SU-DHL-6 (cell line): Measurements from ENCODE around the gene ADK.
"Not testable (repeated sequence)": the region's sequence is repeated elsewhere in the genome, so short reads cannot be mapped to it uniquely, and the experiment has no call there.

Experiments used
- H2AFZ ChIP-seq: fragments of 200-600 bp; sonication (generic); 2 replicates; pipeline ENCODE4 v1.6.1; 2014; ENCODE audit warnings: low read depth, mild to moderate bottlenecking, moderate library complexity, mixed read lengths, antibody characterized with exemption, low read length; ENCODE audit not compliant: severe bottlenecking
- H3F3A ChIP-seq: fragments of 200-600 bp; shearing (Covaris generic); 2 replicates; pipeline ENCODE4 v1.6.0; 2016; ENCODE audit warnings: antibody characterized with exemption, mild to moderate bottlenecking; ENCODE audit not compliant: insufficient read depth
- H3K27ac ChIP-seq: fragments of 200-600 bp; sonication (generic); 2 replicates; pipeline ENCODE4 v1.5.1; 2016; ENCODE audit warnings: low read depth, mild to moderate bottlenecking, low read length, moderate library complexity, mixed read lengths
- H3K27me3 ChIP-seq: fragments of 200-600 bp; sonication (generic), shearing (Covaris generic); 2 replicates; pipeline ENCODE4 v1.6.0; 2014; ENCODE audit warnings: mild to moderate bottlenecking, low read length
- H3K36me3 ChIP-seq: fragments of 200-600 bp; sonication (generic); 2 replicates; pipeline ENCODE4 v1.6.1; 2014; ENCODE audit warnings: mild to moderate bottlenecking, low read length, mixed read lengths
- H3K4me2 ChIP-seq: fragments of 300-600, 200-600 bp; shearing (Covaris generic), sonication (generic); 2 replicates; pipeline ENCODE4 v1.6.0; 2014; ENCODE audit warnings: low read length, low read depth, mild to moderate bottlenecking; ENCODE audit not compliant: poor library complexity, severe bottlenecking
- H3K4me3 ChIP-seq: fragments of 200-600 bp; sonication (generic); 2 replicates; pipeline ENCODE4 v1.5.1; 2014; ENCODE audit warnings: antibody characterized with exemption, low read length, mild to moderate bottlenecking, mixed read lengths; ENCODE audit not compliant: insufficient read depth, poor library complexity, severe bottlenecking
- H3K79me2 ChIP-seq: fragments of 200-600 bp; sonication (generic); 2 replicates; pipeline ENCODE4 v1.6.1; 2014; ENCODE audit warnings: mild to moderate bottlenecking, low read length, moderate library complexity; ENCODE audit not compliant: insufficient read depth
- H3K9ac ChIP-seq: fragments of 200-600 bp; sonication (generic); 2 replicates; pipeline ENCODE4 v1.7.0; 2014; ENCODE audit warnings: mild to moderate bottlenecking, low read length
- H3K9me2 ChIP-seq: fragments of 200-600 bp; sonication (generic); replicated peaks from 2 replicates; pipeline ENCODE4 v1.6.1; 2014; ENCODE audit warnings: low read length; ENCODE audit not compliant: insufficient read depth
- H3K9me3 ChIP-seq: fragments of 200-600 bp; sonication (generic); 2 replicates; pipeline ENCODE4 v1.6.1; 2014; ENCODE audit warnings: low read length, mixed read lengths; ENCODE audit not compliant: insufficient read depth
- H4K20me1 ChIP-seq: fragments of 200-600 bp; sonication (generic); 2 replicates; pipeline ENCODE4 v1.6.1; 2014; ENCODE audit warnings: low read depth, mild to moderate bottlenecking, antibody characterized with exemption, low read length, moderate library complexity, mixed read lengths
- CTCF ChIP-seq: fragments of 200-600 bp; sonication (generic); IDR thresholded peaks from one replicate; pipeline ENCODE4 v1.5.1; 2017; ENCODE audit warnings: antibody characterized with exemption, mild to moderate bottlenecking, low read length, moderate library complexity; ENCODE audit not compliant: insufficient read depth, poor library complexity, severe bottlenecking
- EZH2phosphoT487 ChIP-seq: fragments of 200-600 bp; sonication (generic), shearing (Covaris generic); conservative IDR thresholded peaks from 2 replicates; pipeline ENCODE4 v1.6.1; 2018; ENCODE audit warnings: mild to moderate bottlenecking, antibody characterized with exemption, low read length, moderate library complexity, mixed read lengths

The ADK gene

DNA sequence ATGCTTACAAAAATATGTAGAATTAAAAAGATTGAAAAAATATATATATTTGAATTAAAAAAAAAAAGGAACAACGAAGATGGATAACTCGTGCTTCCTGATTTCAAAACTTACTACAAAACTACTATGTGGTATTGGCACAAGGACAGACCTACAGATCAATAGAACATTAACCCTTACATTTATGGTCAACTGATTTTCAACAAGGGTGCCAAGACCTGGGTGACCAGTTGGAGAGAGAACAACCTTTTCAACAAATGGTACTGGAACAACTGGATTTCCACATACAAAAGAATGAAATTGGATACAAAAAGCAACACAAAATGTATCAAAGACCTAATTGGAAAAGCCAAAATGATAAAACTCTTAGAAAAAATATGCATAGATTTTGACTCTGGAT is 10.5 kb upstream of the ADK start:
- no peak overlapping the region for H3K9ac ChIP-seq
- H2AFZ ChIP-seq = no peak overlapping the region
- H3K79me2 ChIP-seq = peaks cover 41% of the 10 kb centered on the region
- H3K27me3 ChIP-seq = no peaks in the 10 kb centered on the region
- no peak overlapping the region for H3K4me3 ChIP-seq
- H3K27ac ChIP-seq = no peak overlapping the region
- no peaks in the 10 kb centered on the region for H4K20me1 ChIP-seq
- TF ChIP-seq CTCF = no peak
- TF ChIP-seq EZH2phosphoT487 = no peak
- no peaks in the 10 kb centered on the region for H3K9me2 ChIP-seq
- H3F3A ChIP-seq = no peaks in the 10 kb centered on the region
- H3K9me3 ChIP-seq = no peaks in the 10 kb centered on the region
- peaks cover 23% of the 10 kb centered on the region for H3K36me3 ChIP-seq
- no peak overlapping the region for H3K4me2 ChIP-seq

- H3K4me2 ChIP-seq = no peak overlapping the region
- no peaks in the 10 kb centered on the region for H4K20me1 ChIP-seq
- H3K27ac ChIP-seq = no peak overlapping the region
- H3K27me3 ChIP-seq = no peaks in the 10 kb centered on the region
- no peaks in the 10 kb centered on the region for H3K9me3 ChIP-seq
- peaks cover 78% of the 10 kb centered on the region for H3K79me2 ChIP-seq
- no peak overlapping the region for H3K4me3 ChIP-seq
- TF ChIP-seq EZH2phosphoT487 (no peak), CTCF (no peak)
- no peaks in the 10 kb centered on the region for H3K9me2 ChIP-seq
- H3K9ac ChIP-seq = no peak overlapping the region
- H3F3A ChIP-seq = no peaks in the 10 kb centered on the region; the same call in 1 of the 2 replicates
- H2AFZ ChIP-seq = no peak overlapping the region
- 0 out of 2 replicates have a peak, but pooled peaks cover 5% of the 10 kb centered on the region for H3K36me3 ChIP-seq
Measured at GRCh38 chr10:74145133-74145532, 5.9 kb upstream of the ADK start.

DNA sequence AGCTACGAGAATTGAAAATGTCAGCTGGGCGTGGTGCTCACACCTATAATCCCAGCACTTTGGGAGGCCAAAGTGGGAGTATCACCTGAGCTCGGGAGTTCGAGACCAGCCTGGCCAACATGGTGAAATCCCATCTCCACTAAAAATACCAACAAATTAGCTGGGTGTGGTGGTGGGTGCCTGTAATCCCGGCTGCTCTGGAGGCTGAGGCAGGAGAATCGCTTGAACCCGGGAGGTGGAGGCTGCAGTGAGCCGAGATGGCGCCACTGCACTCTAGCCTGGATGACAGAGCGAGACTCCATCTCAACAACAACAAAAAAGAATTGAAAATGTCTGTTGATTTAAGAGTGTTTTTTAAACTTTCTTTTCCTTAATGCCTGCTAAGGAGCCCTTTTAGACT is 4.0 kb upstream of the ADK start:
- H3K36me3 ChIP-seq, H3K9me2 ChIP-seq, H4K20me1 ChIP-seq, H3K27ac ChIP-seq, H3K27me3 ChIP-seq, H2AFZ ChIP-seq, H3K4me3 ChIP-seq, H3F3A ChIP-seq, H3K9me3 ChIP-seq, H3K4me2 ChIP-seq, H3K9ac ChIP-seq: not testable (repeated sequence)
- H3K79me2 ChIP-seq = peaks cover 70% of the 10 kb centered on the region

DNA sequence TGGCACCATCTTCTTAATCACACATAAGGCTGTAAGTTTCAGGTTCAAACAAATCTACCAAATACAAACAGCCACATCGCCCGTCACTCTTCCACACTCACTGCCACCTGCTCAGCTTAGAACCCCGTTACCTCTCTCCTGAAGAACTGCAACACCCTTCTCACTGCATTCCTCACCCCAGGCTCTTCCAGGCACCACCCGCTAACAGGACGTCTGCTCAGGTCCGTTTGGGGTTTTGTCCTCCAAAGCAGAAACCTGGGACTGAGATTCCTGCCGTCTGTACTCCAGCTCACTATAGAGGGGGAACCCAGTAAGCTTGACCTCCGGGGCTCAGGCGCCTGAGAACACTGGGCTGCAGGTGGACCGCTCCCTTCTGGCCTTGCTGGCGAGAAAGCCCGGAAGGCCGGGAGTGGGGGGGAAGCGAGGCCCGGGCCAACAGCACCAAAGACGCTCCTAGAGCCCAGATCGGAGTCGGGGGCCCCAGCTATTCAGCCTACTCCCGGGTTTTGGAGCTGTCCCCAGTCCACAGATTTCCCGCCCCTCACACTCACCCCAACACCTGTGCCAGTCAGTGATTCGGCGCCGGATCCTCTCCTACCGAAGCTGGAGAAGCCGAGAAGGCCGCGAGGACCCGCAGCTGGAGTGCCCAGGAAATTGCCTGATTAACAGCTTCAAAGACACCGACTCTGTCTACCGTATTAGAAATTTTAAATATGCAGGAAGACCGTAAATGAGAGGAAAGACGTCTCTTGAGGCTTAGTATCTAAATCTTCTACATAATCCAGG is 624 bp upstream of the ADK start, which contains the start of gene AP3M1:
AP3M1 (minus strand) TSS at position 625 of the 786 bp plus-strand sequence. CDS start 12,449 bp downstream, outside the sequence.
- no peaks in the 10 kb centered on the region for H3K9me3 ChIP-seq
- H3K4me2 ChIP-seq = peak within 1 kb of the TSS; percentile 97
- H3K27me3 ChIP-seq = no peaks in the 10 kb centered on the region
- TF ChIP-seq EZH2phosphoT487 = no peak
- no peak for TF ChIP-seq CTCF
- H3K79me2 ChIP-seq = peaks cover 54% of the 10 kb centered on the region
- H3K27ac ChIP-seq = peak within 1 kb of the TSS; percentile 84
- peak within 1 kb of the TSS; percentile 94 for H2AFZ ChIP-seq
- H3K9me2 ChIP-seq = no peaks in the 10 kb centered on the region
- H3F3A ChIP-seq = no peaks in the 10 kb centered on the region; the same call in 1 of the 2 replicates
- H3K4me3 ChIP-seq = peak within 1 kb of the TSS; percentile 69
- H4K20me1 ChIP-seq = no peaks in the 10 kb centered on the region
- 0 out of 2 replicates have a peak, but pooled peaks cover 5% of the 10 kb centered on the region for H3K36me3 ChIP-seq
- peak within 1 kb of the TSS; percentile 83 for H3K9ac ChIP-seq
